CD4-positive, alpha-beta T cell treated with Interleukin-4 for 1 hour (primary cell): ENCODE measurements around the gene ZNF780A.
"Not testable (repeated sequence)": the region's sequence is repeated elsewhere in the genome, so short reads cannot be mapped to it uniquely, and the experiment has no call there.

ENCODE experiments used
- DNase-seq, 2 donors: peaks; one replicate each; pipeline ENCODE4 v3.0.0-alpha.2; 2020 to 2022

ZNF780A gene

GRCh38 chr19:40081411-40081810 lies 9.3 kb downstream of the ZNF780A start:
- no peak for DNase-seq

GRCh38 chr19:40080289-40080688 lies 10.5 kb downstream of the ZNF780A start:
- no peak for DNase-seq

GRCh38 chr19:40078377-40078776 lies 12.4 kb downstream of the ZNF780A start:
- DNase-seq, result no peak

GRCh38 chr19:40070058-40070457 lies 20.7 kb downstream of the ZNF780A start:
- no peak for DNase-seq

GRCh38 chr19:40059624-40060023 lies 31.1 kb downstream of the ZNF780A start:
- no peak for DNase-seq

GRCh38 chr19:40057166-40057565 lies 33.6 kb downstream of the ZNF780A start:
- DNase-seq, result no peak

GRCh38 chr19:40056505-40056904 lies 34.2 kb downstream of the ZNF780A start:
- no peak for DNase-seq

- DNase-seq, result peak; percentile 61 to 66
These were observed 34.8 kb downstream of the ZNF780A start, which contains the start of gene ZNF780B for GRCh38 chr19:40055832-40056504. TSS of gene ZNF780B (minus strand) at chr19:40056231. CDS start at chr19:40050332, 5,899 bp downstream.

- DNase-seq, result no peak
These were observed 35.7 kb downstream of the ZNF780A start for GRCh38 chr19:40055049-40055448.

GRCh38 chr19:40054632-40055031 lies 36.1 kb downstream of the ZNF780A start:
- no peak for DNase-seq

- DNase-seq, result no peak
These were observed 37.3 kb downstream of the ZNF780A start for GRCh38 chr19:40053491-40053890.

- not testable (repeated sequence) for DNase-seq
These were observed 49.0 kb downstream of the ZNF780A start for GRCh38 chr19:40041718-40042117.

GRCh38 chr19:40038047-40038446 lies 52.7 kb downstream of the ZNF780A start:
- not testable (repeated sequence) for DNase-seq

- no peak for DNase-seq
These were observed 54.7 kb downstream of the ZNF780A start for GRCh38 chr19:40035996-40036395.

GRCh38 chr19:40033989-40034560 lies 56.7 kb downstream of the ZNF780A start:
- no peak for DNase-seq

GRCh38 chr19:40026597-40026970 lies 64.2 kb downstream of the ZNF780A start:
- no peak for DNase-seq

- DNase-seq, result no peak
These were observed 64.7 kb downstream of the ZNF780A start for GRCh38 chr19:40025938-40026596.

GRCh38 chr19:40023969-40024368 lies 66.8 kb downstream of the ZNF780A start:
- DNase-seq, result no peak
